PC-9 (cell line): ENCODE data around the gene LEP. TPM values are rescaled to one million over a fixed set of nuclear protein-coding genes. Genes with fewer than 3 reads are reported as not detected.

ENCODE experiments used
- BruUV-seq: library from RNA; stranded (reverse); fragments of 400-500 nt; replicated peaks from 2 replicates; lab custom pipeline; 2021; lab: Mats Ljungman, UMichigan
- CTCF ChIA-PET: fragments of 300-600 bp; sonication (Branson Sonifier 250); formaldehyde crosslinking; loops from one replicate; lab custom pipeline; 2022; ENCODE audit warnings: antibody characterized with exemption; lab: Charles Lee
- POLR2A ChIA-PET: fragments of 300-600 bp; sonication (Branson Sonifier 250); formaldehyde crosslinking; loops from one replicate; lab custom pipeline; 2022; ENCODE audit warnings: antibody characterized with exemption; ENCODE audit not compliant: unreplicated experiment; lab: Charles Lee
- DNase-seq, 2 experiments: peaks; one replicate each; pipeline versions ENCODE4 v3.0.0 to v3.0.0-alpha.2; 2015 to 2022; ENCODE audit warnings: mixed read lengths in 1 of 2
- H2AFZ ChIP-seq: fragments of 200-600 bp; sonication (generic); 2 replicates; pipeline ENCODE4 v1.8.1; 2017; ENCODE audit warnings: antibody characterized with exemption
- H3F3A ChIP-seq: fragments of 200-600 bp; sonication (generic); 2 replicates; pipeline ENCODE4 v1.8.1; 2017; ENCODE audit warnings: antibody characterized with exemption, mild to moderate bottlenecking, low read depth; ENCODE audit not compliant: insufficient read depth
- H3K27ac ChIP-seq: fragments of 200-600 bp; sonication (generic); 2 replicates; pipeline ENCODE4 v1.6.1; 2016; ENCODE audit warnings: mixed run types
- H3K27me3 ChIP-seq: fragments of 200-600 bp; sonication (generic); 2 replicates; pipeline ENCODE4 v1.6.1; 2016; ENCODE audit warnings: low read depth, mixed run types; ENCODE audit not compliant: insufficient read depth
- H3K36me3 ChIP-seq: fragments of 200-600 bp; sonication (generic); 2 replicates; pipeline ENCODE4 v1.6.1; 2016; ENCODE audit warnings: low read depth, mixed run types
- H3K4me1 ChIP-seq: fragments of 200-600 bp; sonication (generic); replicated peaks from 2 replicates; pipeline ENCODE4 v1.6.1; 2016; ENCODE audit warnings: mixed run types; ENCODE audit not compliant: insufficient read depth
- H3K4me2 ChIP-seq: fragments of 200-600 bp; sonication (generic); 2 replicates; pipeline ENCODE4 v1.6.1; 2017; ENCODE audit warnings: mixed run types
- H3K4me3 ChIP-seq: fragments of 200-600 bp; sonication (generic); 2 replicates; pipeline ENCODE4 v1.6.1; 2016; ENCODE audit warnings: mixed run types
- H3K79me2 ChIP-seq: fragments of 200-600 bp; sonication (generic); 2 replicates; pipeline ENCODE4 v1.6.1; 2017; ENCODE audit warnings: low read depth, mixed run types
- H3K9me2 ChIP-seq: fragments of 200-600 bp; sonication (generic); 2 replicates; pipeline ENCODE4 v1.8.1; 2017; ENCODE audit warnings: mild to moderate bottlenecking; ENCODE audit not compliant: insufficient read depth
- H3K9me3 ChIP-seq: fragments of 200-600 bp; sonication (generic); 2 replicates; pipeline ENCODE4 v1.8.1; 2016; ENCODE audit warnings: low read depth; ENCODE audit not compliant: insufficient read depth
- H4K20me1 ChIP-seq: fragments of 200-600 bp; sonication (generic); 2 replicates; pipeline ENCODE4 v1.8.1; 2017; ENCODE audit not compliant: insufficient read depth
- EZH2 ChIP-seq: fragments of 200-600 bp; sonication (generic); IDR thresholded peaks from 2 replicates; pipeline ENCODE4 v1.8.0; 2017; ENCODE audit warnings: antibody characterized with exemption, low read depth
- intact Hi-C: fragments of 100-400 bp; cut with micrococcal nuclease; formaldehyde crosslinking; loops from one replicate; pipeline ENCODE4 v1.10.0; 2022; ENCODE audit not compliant: unreplicated experiment
- total RNA-seq: library from RNA; stranded (reverse); gene quantifications from 2 replicates; pipeline ENCODE4 v1.2.3, GENCODE V29; 2021
- TF ChIP-seq, protein P1 (sequence below): fragments of 200-600 bp; sonication (generic); conservative IDR thresholded peaks from 2 replicates; pipeline ENCODE4 v1.6.1; 2017; ENCODE audit warnings: mixed run types, antibody characterized with exemption, mild to moderate bottlenecking, moderate library complexity

LEP gene
- total RNA-seq, 1 experiment from 2014 or later = not detected

DNA sequence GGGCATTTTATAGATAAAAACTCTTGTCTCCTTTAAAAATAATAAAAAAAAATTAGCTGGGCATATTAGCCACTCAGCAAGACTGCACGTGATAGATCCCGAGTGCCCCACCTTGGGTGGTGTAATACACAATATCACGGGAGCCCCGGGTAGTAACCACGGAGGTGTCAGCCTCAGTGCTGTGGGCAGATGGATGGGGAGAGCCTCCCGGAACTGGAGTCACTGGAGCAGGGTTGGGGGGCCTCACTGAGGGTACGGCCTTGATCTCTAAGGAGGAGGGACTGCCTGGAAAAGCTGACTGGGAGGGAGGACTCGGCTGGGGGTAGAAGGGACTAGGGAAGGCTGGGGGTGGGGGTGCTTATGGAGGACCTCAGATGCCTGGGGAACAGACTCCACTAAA, 12.6 kb downstream of the LEP start:
- H3K79me2 ChIP-seq = no peaks in the 10 kb centered on the region
- no peaks in the 10 kb centered on the region for H3K27me3 ChIP-seq
- intact Hi-C loops = no loop called here
- peaks cover 9% of the 10 kb centered on the region for H3K4me1 ChIP-seq
- CTCF ChIA-PET = no interaction called here
- H3K27ac ChIP-seq = no peak overlapping the region
- BruUV-seq = no TSS peak
- DNase-seq = no peak
- H3K9me3 ChIP-seq = 0 out of 2 replicates have a peak, but pooled peaks cover 3% of the 10 kb centered on the region
- H3K4me3 ChIP-seq = no peak overlapping the region
- no peak overlapping the region for H3K4me2 ChIP-seq
- TF ChIP-seq EZH2 = no peak
- H4K20me1 ChIP-seq = no peaks in the 10 kb centered on the region
- H3K36me3 ChIP-seq = no peaks in the 10 kb centered on the region
- peaks cover 7% of the 10 kb centered on the region for H3F3A ChIP-seq
- H3K9me2 ChIP-seq = no peaks in the 10 kb centered on the region
- POLR2A ChIA-PET = interaction anchor here (0.7 kb wide), 1 partner anchor 20 kb away, joined by 8 read pairs; no protein-coding TSS in a partner anchor
- H2AFZ ChIP-seq = no peak overlapping the region

DNA sequence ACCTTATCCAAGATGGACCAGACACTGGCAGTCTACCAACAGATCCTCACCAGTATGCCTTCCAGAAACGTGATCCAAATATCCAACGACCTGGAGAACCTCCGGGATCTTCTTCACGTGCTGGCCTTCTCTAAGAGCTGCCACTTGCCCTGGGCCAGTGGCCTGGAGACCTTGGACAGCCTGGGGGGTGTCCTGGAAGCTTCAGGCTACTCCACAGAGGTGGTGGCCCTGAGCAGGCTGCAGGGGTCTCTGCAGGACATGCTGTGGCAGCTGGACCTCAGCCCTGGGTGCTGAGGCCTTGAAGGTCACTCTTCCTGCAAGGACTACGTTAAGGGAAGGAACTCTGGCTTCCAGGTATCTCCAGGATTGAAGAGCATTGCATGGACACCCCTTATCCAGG, 13.4 kb downstream of the LEP start:
- no peak for DNase-seq
- H3K27me3 ChIP-seq = no peaks in the 10 kb centered on the region
- H3K9me3 ChIP-seq = no peaks in the 10 kb centered on the region
- ChIA-PET POLR2A (no interaction called here), CTCF (interaction anchor here (0.6 kb wide), 1 partner anchor 15 kb away, joined by 4 read pairs; no protein-coding TSS in a partner anchor)
- H3K79me2 ChIP-seq = no peaks in the 10 kb centered on the region
- peaks cover 17% of the 10 kb centered on the region for H3K4me1 ChIP-seq
- intact Hi-C loops = no loop called here
- H3K36me3 ChIP-seq = no peaks in the 10 kb centered on the region
- H3K4me3 ChIP-seq = no peak overlapping the region
- no peak for TF ChIP-seq EZH2
- TF ChIP-seq, protein P1, sequence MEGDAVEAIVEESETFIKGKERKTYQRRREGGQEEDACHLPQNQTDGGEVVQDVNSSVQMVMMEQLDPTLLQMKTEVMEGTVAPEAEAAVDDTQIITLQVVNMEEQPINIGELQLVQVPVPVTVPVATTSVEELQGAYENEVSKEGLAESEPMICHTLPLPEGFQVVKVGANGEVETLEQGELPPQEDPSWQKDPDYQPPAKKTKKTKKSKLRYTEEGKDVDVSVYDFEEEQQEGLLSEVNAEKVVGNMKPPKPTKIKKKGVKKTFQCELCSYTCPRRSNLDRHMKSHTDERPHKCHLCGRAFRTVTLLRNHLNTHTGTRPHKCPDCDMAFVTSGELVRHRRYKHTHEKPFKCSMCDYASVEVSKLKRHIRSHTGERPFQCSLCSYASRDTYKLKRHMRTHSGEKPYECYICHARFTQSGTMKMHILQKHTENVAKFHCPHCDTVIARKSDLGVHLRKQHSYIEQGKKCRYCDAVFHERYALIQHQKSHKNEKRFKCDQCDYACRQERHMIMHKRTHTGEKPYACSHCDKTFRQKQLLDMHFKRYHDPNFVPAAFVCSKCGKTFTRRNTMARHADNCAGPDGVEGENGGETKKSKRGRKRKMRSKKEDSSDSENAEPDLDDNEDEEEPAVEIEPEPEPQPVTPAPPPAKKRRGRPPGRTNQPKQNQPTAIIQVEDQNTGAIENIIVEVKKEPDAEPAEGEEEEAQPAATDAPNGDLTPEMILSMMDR = no peak
- no TSS peak for BruUV-seq
- peaks cover 13% of the 10 kb centered on the region for H3F3A ChIP-seq
- no peak overlapping the region for H3K27ac ChIP-seq
- H2AFZ ChIP-seq = no peak overlapping the region
- no peak overlapping the region for H3K4me2 ChIP-seq
- H3K9me2 ChIP-seq = no peaks in the 10 kb centered on the region
- no peaks in the 10 kb centered on the region for H4K20me1 ChIP-seq

DNA sequence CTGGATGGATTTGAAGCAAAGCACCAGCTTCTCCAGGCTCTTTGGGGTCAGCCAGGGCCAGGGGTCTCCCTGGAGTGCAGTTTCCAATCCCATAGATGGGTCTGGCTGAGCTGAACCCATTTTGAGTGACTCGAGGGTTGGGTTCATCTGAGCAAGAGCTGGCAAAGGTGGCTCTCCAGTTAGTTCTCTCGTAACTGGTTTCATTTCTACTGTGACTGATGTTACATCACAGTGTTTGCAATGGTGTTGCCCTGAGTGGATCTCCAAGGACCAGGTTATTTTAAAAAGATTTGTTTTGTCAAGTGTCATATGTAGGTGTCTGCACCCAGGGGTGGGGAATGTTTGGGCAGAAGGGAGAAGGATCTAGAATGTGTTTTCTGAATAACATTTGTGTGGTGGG, 14.2 kb downstream of the LEP start:
- intact Hi-C loops = no loop called here
- Histone ChIP-seq H3K4me1 (peaks cover 25% of the 10 kb centered on the region), H3K4me3 (no peak overlapping the region), H2AFZ (no peak overlapping the region), H3K9me2 (no peaks in the 10 kb centered on the region), H3K27me3 (no peaks in the 10 kb centered on the region), H3K79me2 (no peaks in the 10 kb centered on the region), H3K4me2 (no peak overlapping the region), H3K36me3 (no peaks in the 10 kb centered on the region), H3F3A (peaks cover 21% of the 10 kb centered on the region), H4K20me1 (no peaks in the 10 kb centered on the region), H3K27ac (no peak overlapping the region), H3K9me3 (no peaks in the 10 kb centered on the region)
- POLR2A ChIA-PET = no interaction called here
- no peak for DNase-seq
- TF ChIP-seq EZH2 = no peak
- TF ChIP-seq, protein P1 = no peak
- CTCF ChIA-PET = no interaction called here
- no TSS peak for BruUV-seq

DNA sequence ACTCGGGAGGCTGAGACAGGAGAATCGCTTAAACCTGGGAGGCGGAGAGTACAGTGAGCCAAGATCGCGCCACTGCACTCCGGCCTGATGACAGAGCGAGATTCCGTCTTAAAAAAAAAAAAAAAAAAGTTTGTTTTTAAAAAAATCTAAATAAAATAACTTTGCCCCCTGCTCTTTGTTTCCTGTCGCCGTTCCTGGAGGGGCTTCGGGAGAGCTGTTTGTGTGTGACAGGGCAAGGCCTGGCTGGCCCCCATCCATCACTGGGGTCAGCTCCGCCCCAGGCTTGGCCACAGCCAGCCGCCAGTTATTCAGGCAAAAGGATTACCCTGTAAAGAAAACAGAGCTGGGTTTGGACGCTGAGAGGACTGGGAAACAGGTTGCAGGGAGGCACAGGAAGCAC, 16.4 kb downstream of the LEP start:
- H3K79me2 ChIP-seq = no peaks in the 10 kb centered on the region
- no TSS peak for BruUV-seq
- H3K4me1 ChIP-seq = peaks cover 33% of the 10 kb centered on the region
- no peaks in the 10 kb centered on the region for H3K36me3 ChIP-seq
- H3K27me3 ChIP-seq = no peaks in the 10 kb centered on the region
- ChIA-PET CTCF (interaction anchor here (0.6 to 0.8 kb wide), 2 partner anchors 8 to 13 kb away, joined by 3 to 6 read pairs; no protein-coding TSS in a partner anchor), POLR2A (no interaction called here)
- peaks cover 24% of the 10 kb centered on the region for H3F3A ChIP-seq
- DNase-seq = no peak
- H3K4me2 ChIP-seq = no peak overlapping the region
- no peak overlapping the region for H3K27ac ChIP-seq
- no peaks in the 10 kb centered on the region for H3K9me2 ChIP-seq
- intact Hi-C loops = no loop called here
- no peak overlapping the region for H3K4me3 ChIP-seq
- no peaks in the 10 kb centered on the region for H4K20me1 ChIP-seq
- no peaks in the 10 kb centered on the region for H3K9me3 ChIP-seq
- no peak overlapping the region for H2AFZ ChIP-seq
- no peak for TF ChIP-seq EZH2
- TF ChIP-seq, protein P1 = no peak
